ENCODE measurements around the gene NFIB.

DNA sequence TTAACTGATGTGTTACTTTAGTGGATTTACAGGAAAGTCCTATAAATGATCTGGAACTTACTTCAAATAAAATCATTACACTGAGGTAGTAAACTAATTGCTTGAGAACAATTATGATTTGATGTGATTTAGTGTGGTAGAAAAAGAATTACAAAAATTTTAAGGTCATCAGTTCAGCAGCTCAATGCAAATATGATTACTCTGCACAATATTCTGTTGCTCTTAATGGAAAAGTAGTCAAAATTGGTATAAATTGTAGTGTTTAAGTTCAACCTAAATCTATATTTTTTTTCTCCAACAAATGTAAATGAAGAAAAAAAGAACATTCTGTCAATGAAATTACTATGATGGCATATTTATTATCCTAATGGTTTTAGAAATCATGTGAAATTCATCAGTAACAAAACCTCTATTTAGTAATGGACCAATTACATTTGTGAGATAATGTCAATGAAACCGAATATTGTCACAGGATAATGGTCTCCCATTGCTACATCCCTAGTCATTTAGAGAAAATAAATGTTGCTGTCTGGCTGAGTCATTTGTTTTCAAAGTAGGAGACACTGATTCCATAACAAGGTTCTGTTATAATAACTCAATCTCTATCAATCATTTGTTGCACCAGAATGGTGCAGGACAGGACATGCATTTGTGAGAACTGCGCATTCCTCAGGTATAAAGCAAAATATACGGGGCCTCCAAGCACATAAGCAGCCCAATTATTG is 177.1 kb downstream of the NFIB start:
- no peak for TF ChIP-seq POLR2A (IDR thresholded peaks at IDR 0.05; ENCODE audit: low read depth, low read length)
- no peak for TF ChIP-seq CHD2 (IDR thresholded peaks at IDR 0.05; ENCODE audit: borderline replicate concordance, low read depth, low read length)
- TF ChIP-seq EZH2 (IDR thresholded peaks at IDR 0.05; ENCODE audit: borderline replicate concordance, control insufficient read depth, low read depth, low read length): no peak
- TF ChIP-seq, protein P1, sequence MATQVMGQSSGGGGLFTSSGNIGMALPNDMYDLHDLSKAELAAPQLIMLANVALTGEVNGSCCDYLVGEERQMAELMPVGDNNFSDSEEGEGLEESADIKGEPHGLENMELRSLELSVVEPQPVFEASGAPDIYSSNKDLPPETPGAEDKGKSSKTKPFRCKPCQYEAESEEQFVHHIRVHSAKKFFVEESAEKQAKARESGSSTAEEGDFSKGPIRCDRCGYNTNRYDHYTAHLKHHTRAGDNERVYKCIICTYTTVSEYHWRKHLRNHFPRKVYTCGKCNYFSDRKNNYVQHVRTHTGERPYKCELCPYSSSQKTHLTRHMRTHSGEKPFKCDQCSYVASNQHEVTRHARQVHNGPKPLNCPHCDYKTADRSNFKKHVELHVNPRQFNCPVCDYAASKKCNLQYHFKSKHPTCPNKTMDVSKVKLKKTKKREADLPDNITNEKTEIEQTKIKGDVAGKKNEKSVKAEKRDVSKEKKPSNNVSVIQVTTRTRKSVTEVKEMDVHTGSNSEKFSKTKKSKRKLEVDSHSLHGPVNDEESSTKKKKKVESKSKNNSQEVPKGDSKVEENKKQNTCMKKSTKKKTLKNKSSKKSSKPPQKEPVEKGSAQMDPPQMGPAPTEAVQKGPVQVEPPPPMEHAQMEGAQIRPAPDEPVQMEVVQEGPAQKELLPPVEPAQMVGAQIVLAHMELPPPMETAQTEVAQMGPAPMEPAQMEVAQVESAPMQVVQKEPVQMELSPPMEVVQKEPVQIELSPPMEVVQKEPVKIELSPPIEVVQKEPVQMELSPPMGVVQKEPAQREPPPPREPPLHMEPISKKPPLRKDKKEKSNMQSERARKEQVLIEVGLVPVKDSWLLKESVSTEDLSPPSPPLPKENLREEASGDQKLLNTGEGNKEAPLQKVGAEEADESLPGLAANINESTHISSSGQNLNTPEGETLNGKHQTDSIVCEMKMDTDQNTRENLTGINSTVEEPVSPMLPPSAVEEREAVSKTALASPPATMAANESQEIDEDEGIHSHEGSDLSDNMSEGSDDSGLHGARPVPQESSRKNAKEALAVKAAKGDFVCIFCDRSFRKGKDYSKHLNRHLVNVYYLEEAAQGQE (IDR thresholded peaks at IDR 0.05; ENCODE audit: low read depth, low read length): no peak
- TF ChIP-seq RAD21 (IDR thresholded peaks at IDR 0.05; ENCODE audit: insufficient read depth, low read depth, low read length): no peak
- TF ChIP-seq TCF3 (IDR thresholded peaks at IDR 0.05; ENCODE audit: borderline replicate concordance, insufficient read depth, low read depth, low read length): no peak
- TF ChIP-seq MYC (IDR thresholded peaks at IDR 0.05; ENCODE audit: insufficient read depth, insufficient read length, insufficient replicate concordance, low read length, severe bottlenecking): no peak
- TF ChIP-seq, protein P2, sequence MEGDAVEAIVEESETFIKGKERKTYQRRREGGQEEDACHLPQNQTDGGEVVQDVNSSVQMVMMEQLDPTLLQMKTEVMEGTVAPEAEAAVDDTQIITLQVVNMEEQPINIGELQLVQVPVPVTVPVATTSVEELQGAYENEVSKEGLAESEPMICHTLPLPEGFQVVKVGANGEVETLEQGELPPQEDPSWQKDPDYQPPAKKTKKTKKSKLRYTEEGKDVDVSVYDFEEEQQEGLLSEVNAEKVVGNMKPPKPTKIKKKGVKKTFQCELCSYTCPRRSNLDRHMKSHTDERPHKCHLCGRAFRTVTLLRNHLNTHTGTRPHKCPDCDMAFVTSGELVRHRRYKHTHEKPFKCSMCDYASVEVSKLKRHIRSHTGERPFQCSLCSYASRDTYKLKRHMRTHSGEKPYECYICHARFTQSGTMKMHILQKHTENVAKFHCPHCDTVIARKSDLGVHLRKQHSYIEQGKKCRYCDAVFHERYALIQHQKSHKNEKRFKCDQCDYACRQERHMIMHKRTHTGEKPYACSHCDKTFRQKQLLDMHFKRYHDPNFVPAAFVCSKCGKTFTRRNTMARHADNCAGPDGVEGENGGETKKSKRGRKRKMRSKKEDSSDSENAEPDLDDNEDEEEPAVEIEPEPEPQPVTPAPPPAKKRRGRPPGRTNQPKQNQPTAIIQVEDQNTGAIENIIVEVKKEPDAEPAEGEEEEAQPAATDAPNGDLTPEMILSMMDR (IDR thresholded peaks at IDR 0.05 in 2 of 3, conservative IDR thresholded peaks at IDR 0.05 in 1 of 3; ENCODE audit: control insufficient read depth in 2 of 3, extremely low read depth in 1 of 3, insufficient read depth in 1 of 3, low read depth in 3 of 3, low read length in 3 of 3): no peak
- TF ChIP-seq ZNF24 (IDR thresholded peaks at IDR 0.05): no peak
- no peak for TF ChIP-seq BRCA1 (IDR thresholded peaks at IDR 0.05; ENCODE audit: low read depth, low read length)
- no peak for TF ChIP-seq BMI1 (IDR thresholded peaks at IDR 0.05; ENCODE audit: borderline replicate concordance)
- TF ChIP-seq ATF7 (IDR thresholded peaks at IDR 0.05; ENCODE audit: low read depth): no peak

All from GM12878 (cell line).